HL-60 (cell line): Measurements from ENCODE around the gene MMAB.

Experiments used
- DNase-seq, 2 experiments: peaks; one replicate each; pipeline ENCODE4 v3.0.0-alpha.2; 2010 to 2020; ENCODE audit warnings: low read depth in 1 of 2, low spot score in 1 of 2
- H3K27ac ChIP-seq: fragments of 250-450 bp; sonication (Bioruptor Pico); replicated peaks from 2 replicates; pipeline ENCODE4 v1.5.1; 2020; ENCODE audit warnings: mild to moderate bottlenecking, moderate library complexity
- H3K27me3 ChIP-seq: fragments of 250-450 bp; sonication (Bioruptor Pico); 2 replicates; pipeline ENCODE4 v1.5.1; 2021; ENCODE audit warnings: mild to moderate bottlenecking, moderate library complexity; ENCODE audit not compliant: insufficient read depth, poor library complexity, severe bottlenecking
- H3K4me3 ChIP-seq: replicated peaks from 2 replicates; pipeline ENCODE4 v1.5.1; 2011; ENCODE audit warnings: mild to moderate bottlenecking, control low read depth, low read length; ENCODE audit not compliant: insufficient read depth
- CTCF ChIP-seq: IDR thresholded peaks from one replicate; pipeline ENCODE4 v1.5.1; 2011; ENCODE audit warnings: low read length, control low read depth, inconsistent platforms; ENCODE audit not compliant: insufficient read depth
- GABPA ChIP-seq: IDR thresholded peaks from 2 replicates; pipeline ENCODE4 v1.6.1; 2012; ENCODE audit warnings: low read depth
- POLR2AphosphoS5 ChIP-seq: IDR thresholded peaks from 2 replicates; pipeline ENCODE4 v1.6.1; 2012; ENCODE audit warnings: low read depth
- REST ChIP-seq: IDR thresholded peaks from 2 replicates; pipeline ENCODE4 v1.6.1; 2012; ENCODE audit warnings: low read depth; ENCODE audit not compliant: insufficient replicate concordance
- SPI1 ChIP-seq: IDR thresholded peaks from 2 replicates; pipeline ENCODE4 v1.6.1; 2012; ENCODE audit warnings: low read depth, mild to moderate bottlenecking, borderline replicate concordance

The MMAB gene

GRCh38 chr12:109613649-109614455, 40.5 kb upstream of the MMAB start:
- H3K27me3 ChIP-seq: peaks cover 6% of the 10 kb centered on the region
- TF ChIP-seq SPI1: no peak
- no peak for DNase-seq
- no peak overlapping the region for H3K27ac ChIP-seq
- no peak overlapping the region for H3K4me3 ChIP-seq

GRCh38 chr12:109612975-109613502, 39.7 kb upstream of the MMAB start:
- no peak for DNase-seq
- TF ChIP-seq CTCF: peak; percentile 0
- no peak for TF ChIP-seq SPI1
- no peak overlapping the region for H3K4me3 ChIP-seq
- H3K27me3 ChIP-seq: peaks cover 5% of the 10 kb centered on the region
- H3K27ac ChIP-seq: no peak overlapping the region

GRCh38 chr12:109612003-109612402, 38.7 kb upstream of the MMAB start:
- DNase-seq: no peak
- no peak overlapping the region for H3K27ac ChIP-seq
- no peak overlapping the region for H3K4me3 ChIP-seq
- TF ChIP-seq GABPA (no peak), CTCF (no peak), POLR2AphosphoS5 (no peak), REST (no peak), SPI1 (no peak)
- H3K27me3 ChIP-seq: peaks cover 5% of the 10 kb centered on the region

- no peak for DNase-seq
- Histone ChIP-seq H3K4me3 (no peak overlapping the region), H3K27me3 (peaks cover 5% of the 10 kb centered on the region), H3K27ac (no peak overlapping the region)
- TF ChIP-seq GABPA: no peak
- no peak for TF ChIP-seq SPI1
- TF ChIP-seq REST: no peak
- no peak for TF ChIP-seq POLR2AphosphoS5
- no peak for TF ChIP-seq CTCF
Observed at GRCh38 chr12:109611223-109611622, 37.9 kb upstream of the MMAB start.
